ENCODE results near the gene ZEB1.

- TF ChIP-seq, protein P1, sequence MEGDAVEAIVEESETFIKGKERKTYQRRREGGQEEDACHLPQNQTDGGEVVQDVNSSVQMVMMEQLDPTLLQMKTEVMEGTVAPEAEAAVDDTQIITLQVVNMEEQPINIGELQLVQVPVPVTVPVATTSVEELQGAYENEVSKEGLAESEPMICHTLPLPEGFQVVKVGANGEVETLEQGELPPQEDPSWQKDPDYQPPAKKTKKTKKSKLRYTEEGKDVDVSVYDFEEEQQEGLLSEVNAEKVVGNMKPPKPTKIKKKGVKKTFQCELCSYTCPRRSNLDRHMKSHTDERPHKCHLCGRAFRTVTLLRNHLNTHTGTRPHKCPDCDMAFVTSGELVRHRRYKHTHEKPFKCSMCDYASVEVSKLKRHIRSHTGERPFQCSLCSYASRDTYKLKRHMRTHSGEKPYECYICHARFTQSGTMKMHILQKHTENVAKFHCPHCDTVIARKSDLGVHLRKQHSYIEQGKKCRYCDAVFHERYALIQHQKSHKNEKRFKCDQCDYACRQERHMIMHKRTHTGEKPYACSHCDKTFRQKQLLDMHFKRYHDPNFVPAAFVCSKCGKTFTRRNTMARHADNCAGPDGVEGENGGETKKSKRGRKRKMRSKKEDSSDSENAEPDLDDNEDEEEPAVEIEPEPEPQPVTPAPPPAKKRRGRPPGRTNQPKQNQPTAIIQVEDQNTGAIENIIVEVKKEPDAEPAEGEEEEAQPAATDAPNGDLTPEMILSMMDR (IDR thresholded peaks at IDR 0.05) = no peak
- TF ChIP-seq POLR2A (IDR thresholded peaks at IDR 0.05) = no peak
- TF ChIP-seq POLR2AphosphoS5 (IDR thresholded peaks at IDR 0.05) = no peak
Measured at GRCh38 chr10:31341552-31341951, 22.5 kb downstream of the ZEB1 start.

Measured in prostate gland (tissue), 2 donors.